Liver (tissue), 3 donors: Measurements from ENCODE around the gene RFT1.

Source experiments
- EGR1 ChIP-seq, 2 donors: IDR thresholded peaks; 2 replicates each; pipeline ENCODE4 v1.6.1; 2016 to 2018; ENCODE audit warnings: antibody characterized with exemption in 2 of 2, low read depth in 2 of 2
- FOXA1 ChIP-seq: IDR thresholded peaks from 2 replicates; pipeline ENCODE4 v1.6.1; 2016; ENCODE audit warnings: antibody characterized with exemption
- FOXA2 ChIP-seq: IDR thresholded peaks from 2 replicates; pipeline ENCODE4 v1.6.1; 2016; ENCODE audit warnings: antibody characterized with exemption
- GABPA ChIP-seq, 2 donors: IDR thresholded peaks in 1 of 2; conservative IDR thresholded peaks in 1 of 2; 2 replicates each; pipeline ENCODE4 v1.6.1; 2016; ENCODE audit warnings: antibody characterized with exemption in 2 of 2, mild to moderate bottlenecking in 1 of 2, moderate library complexity in 1 of 2
- HNF4A ChIP-seq, 2 donors: conservative IDR thresholded peaks; 2 replicates each; pipeline ENCODE4 v1.6.1; 2016; ENCODE audit warnings: antibody characterized with exemption in 2 of 2, mild to moderate bottlenecking in 2 of 2
- JUND ChIP-seq, 2 donors: IDR thresholded peaks; 2 replicates each; pipeline ENCODE4 v1.6.1; 2016; ENCODE audit warnings: antibody characterized with exemption in 2 of 2
- RXRA ChIP-seq, 2 donors: IDR thresholded peaks; 2 replicates each; pipeline ENCODE4 v1.6.1; 2017 to 2018; ENCODE audit warnings: antibody characterized with exemption in 2 of 2, mild to moderate bottlenecking in 1 of 2
- SP1 ChIP-seq: IDR thresholded peaks from 2 replicates; pipeline ENCODE4 v1.6.1; 2018; ENCODE audit warnings: antibody characterized with exemption, mild to moderate bottlenecking
- TAF1 ChIP-seq: conservative IDR thresholded peaks from 2 replicates; pipeline ENCODE4 v1.6.1; 2016; ENCODE audit warnings: antibody characterized with exemption, mild to moderate bottlenecking
- YY1 ChIP-seq: IDR thresholded peaks from 2 replicates; pipeline ENCODE4 v1.6.1; 2016; ENCODE audit warnings: antibody characterized with exemption, mild to moderate bottlenecking
- TF ChIP-seq, protein P1 (sequence below): IDR thresholded peaks from 2 replicates; pipeline ENCODE4 v1.6.1; 2016; ENCODE audit warnings: antibody characterized with exemption, mild to moderate bottlenecking
- TF ChIP-seq, protein P2 (sequence below): fragments of 150-350 bp; IDR thresholded peaks from 2 replicates; pipeline ENCODE4 v1.5.1; 2017; ENCODE audit warnings: improper control_type of control experiment, low read depth, low read length; ENCODE audit not compliant: missing input control
- TF ChIP-seq, protein P3 (sequence below): IDR thresholded peaks from 2 replicates; pipeline ENCODE4 v1.6.1; 2016; ENCODE audit warnings: antibody characterized with exemption
- TF ChIP-seq, protein P4 (sequence below): IDR thresholded peaks from 2 replicates; pipeline ENCODE4 v1.6.1; 2016; ENCODE audit warnings: antibody characterized with exemption
- donor health status: healthy.
- donor health status: healthy.

DNA sequence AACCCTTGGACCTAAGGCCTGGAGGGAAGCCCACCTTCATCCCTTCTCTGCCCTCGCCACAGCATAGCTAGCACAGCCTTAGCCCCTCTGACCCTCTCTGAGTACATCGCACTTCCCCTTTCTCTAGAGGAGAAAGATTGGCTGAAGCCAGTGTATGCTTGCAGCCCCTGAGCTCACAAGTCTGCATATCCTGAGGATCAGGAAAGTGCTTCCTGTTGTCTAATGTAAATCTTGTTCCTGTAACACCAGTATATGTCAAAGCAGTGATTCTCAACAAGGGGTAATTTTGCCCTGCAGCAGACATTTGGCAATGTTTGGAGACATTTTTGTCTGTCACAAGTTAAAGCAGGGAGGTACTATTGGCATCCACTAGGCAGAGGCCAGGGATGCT is 28.5 kb upstream of the RFT1 start:
- TF ChIP-seq, protein P1, sequence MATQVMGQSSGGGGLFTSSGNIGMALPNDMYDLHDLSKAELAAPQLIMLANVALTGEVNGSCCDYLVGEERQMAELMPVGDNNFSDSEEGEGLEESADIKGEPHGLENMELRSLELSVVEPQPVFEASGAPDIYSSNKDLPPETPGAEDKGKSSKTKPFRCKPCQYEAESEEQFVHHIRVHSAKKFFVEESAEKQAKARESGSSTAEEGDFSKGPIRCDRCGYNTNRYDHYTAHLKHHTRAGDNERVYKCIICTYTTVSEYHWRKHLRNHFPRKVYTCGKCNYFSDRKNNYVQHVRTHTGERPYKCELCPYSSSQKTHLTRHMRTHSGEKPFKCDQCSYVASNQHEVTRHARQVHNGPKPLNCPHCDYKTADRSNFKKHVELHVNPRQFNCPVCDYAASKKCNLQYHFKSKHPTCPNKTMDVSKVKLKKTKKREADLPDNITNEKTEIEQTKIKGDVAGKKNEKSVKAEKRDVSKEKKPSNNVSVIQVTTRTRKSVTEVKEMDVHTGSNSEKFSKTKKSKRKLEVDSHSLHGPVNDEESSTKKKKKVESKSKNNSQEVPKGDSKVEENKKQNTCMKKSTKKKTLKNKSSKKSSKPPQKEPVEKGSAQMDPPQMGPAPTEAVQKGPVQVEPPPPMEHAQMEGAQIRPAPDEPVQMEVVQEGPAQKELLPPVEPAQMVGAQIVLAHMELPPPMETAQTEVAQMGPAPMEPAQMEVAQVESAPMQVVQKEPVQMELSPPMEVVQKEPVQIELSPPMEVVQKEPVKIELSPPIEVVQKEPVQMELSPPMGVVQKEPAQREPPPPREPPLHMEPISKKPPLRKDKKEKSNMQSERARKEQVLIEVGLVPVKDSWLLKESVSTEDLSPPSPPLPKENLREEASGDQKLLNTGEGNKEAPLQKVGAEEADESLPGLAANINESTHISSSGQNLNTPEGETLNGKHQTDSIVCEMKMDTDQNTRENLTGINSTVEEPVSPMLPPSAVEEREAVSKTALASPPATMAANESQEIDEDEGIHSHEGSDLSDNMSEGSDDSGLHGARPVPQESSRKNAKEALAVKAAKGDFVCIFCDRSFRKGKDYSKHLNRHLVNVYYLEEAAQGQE = no peak
- TF ChIP-seq, protein P2, sequence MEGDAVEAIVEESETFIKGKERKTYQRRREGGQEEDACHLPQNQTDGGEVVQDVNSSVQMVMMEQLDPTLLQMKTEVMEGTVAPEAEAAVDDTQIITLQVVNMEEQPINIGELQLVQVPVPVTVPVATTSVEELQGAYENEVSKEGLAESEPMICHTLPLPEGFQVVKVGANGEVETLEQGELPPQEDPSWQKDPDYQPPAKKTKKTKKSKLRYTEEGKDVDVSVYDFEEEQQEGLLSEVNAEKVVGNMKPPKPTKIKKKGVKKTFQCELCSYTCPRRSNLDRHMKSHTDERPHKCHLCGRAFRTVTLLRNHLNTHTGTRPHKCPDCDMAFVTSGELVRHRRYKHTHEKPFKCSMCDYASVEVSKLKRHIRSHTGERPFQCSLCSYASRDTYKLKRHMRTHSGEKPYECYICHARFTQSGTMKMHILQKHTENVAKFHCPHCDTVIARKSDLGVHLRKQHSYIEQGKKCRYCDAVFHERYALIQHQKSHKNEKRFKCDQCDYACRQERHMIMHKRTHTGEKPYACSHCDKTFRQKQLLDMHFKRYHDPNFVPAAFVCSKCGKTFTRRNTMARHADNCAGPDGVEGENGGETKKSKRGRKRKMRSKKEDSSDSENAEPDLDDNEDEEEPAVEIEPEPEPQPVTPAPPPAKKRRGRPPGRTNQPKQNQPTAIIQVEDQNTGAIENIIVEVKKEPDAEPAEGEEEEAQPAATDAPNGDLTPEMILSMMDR = no peak
- TF ChIP-seq FOXA1 = no peak
- TF ChIP-seq EGR1 (IDR thresholded peaks at IDR 0.05; ENCODE audit: low read depth in 2 of 2) = no peak
- TF ChIP-seq SP1 = no peak
- TF ChIP-seq GABPA (IDR thresholded peaks at IDR 0.05 in 1 of 2, conservative IDR thresholded peaks at IDR 0.05 in 1 of 2) = no peak
- TF ChIP-seq YY1 = no peak
- TF ChIP-seq HNF4A (conservative IDR thresholded peaks at IDR 0.05) = no peak
- TF ChIP-seq FOXA2 = no peak
- TF ChIP-seq RXRA (IDR thresholded peaks at IDR 0.05) = no peak
- TF ChIP-seq, protein P3, sequence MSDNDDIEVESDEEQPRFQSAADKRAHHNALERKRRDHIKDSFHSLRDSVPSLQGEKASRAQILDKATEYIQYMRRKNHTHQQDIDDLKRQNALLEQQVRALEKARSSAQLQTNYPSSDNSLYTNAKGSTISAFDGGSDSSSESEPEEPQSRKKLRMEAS = no peak
- TF ChIP-seq TAF1 = no peak
- no peak for TF ChIP-seq JUND (IDR thresholded peaks at IDR 0.05)
- TF ChIP-seq, protein P4, sequence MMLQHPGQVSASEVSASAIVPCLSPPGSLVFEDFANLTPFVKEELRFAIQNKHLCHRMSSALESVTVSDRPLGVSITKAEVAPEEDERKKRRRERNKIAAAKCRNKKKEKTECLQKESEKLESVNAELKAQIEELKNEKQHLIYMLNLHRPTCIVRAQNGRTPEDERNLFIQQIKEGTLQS = no peak
